Measurements from ENCODE around the gene LSM7. TPM values are rescaled to one million over a fixed set of nuclear protein-coding genes. Genes with fewer than 3 reads are reported as not detected.
A peak's percentile ranks its signal among the peaks of the same experiment; 100 is the strongest.
"Not testable (repeated sequence)": the region's sequence is repeated elsewhere in the genome, so short reads cannot be mapped to it uniquely, and the experiment has no call there.

Gene LSM7
- total RNA-seq, 3 donors from 2014 or later = 60.3 to 111 (median 93.1) TPM

DNA sequence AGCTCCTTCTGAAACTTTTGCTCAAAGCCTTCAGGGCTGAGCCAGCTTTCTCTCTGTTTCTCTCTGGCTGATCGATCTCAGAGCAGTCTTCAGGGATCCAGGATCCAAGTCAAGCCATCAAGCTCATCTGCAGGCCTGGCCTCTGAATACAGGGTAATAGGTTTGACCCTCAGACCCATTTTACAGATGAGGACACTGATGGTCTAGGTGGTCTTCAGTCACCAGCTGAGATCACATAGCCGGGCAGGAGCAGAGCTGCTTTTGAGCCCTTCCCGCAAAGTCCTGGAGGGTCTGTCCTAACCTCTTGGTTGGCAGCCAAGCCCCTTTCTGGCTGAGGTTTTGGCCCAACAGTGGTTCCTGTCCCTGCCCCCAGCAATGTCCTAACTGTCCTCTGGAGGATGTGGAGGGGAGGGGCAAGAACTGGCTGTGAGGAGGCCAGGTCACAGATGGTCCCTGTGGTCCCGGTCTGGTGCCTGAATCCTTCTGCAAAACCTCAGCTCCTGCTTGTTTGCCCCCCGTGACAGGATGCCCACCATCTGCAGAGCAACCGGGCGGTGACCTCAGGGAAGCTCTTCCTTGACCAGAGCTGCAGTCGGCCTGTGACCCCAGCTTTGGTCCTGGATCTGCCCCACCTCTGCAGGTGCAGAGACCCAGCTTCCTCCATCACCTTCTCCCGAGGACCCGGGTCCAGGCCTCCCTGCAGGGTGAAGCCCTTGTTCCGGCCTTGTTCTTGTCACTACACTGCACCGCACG lies 40.6 kb downstream of the LSM7 start:
- peaks cover 21% of the 10 kb centered on the region for H3K4me1 ChIP-seq (ENCODE audit: low read depth)
- no peak for TF ChIP-seq CTCF (IDR thresholded peaks at IDR 0.05)
- H3K9me3 ChIP-seq = no peaks in the 10 kb centered on the region
- DNase-seq (no peak), ATAC-seq (no peak)
- H3K36me3 ChIP-seq (ENCODE audit: low read depth) = no peaks in the 10 kb centered on the region
- no peak overlapping the region for H3K4me3 ChIP-seq
- intact Hi-C loops (cut with DNase I, micrococcal nuclease) = no loop called here

- peaks cover 20% of the 10 kb centered on the region for H3K4me1 ChIP-seq (ENCODE audit: low read depth)
- no peak overlapping the region for H3K4me3 ChIP-seq
- DNase-seq (no peak), ATAC-seq (no peak)
- no peaks in the 10 kb centered on the region for H3K9me3 ChIP-seq
- no peaks in the 10 kb centered on the region for H3K36me3 ChIP-seq (ENCODE audit: low read depth)
- TF ChIP-seq CTCF (IDR thresholded peaks at IDR 0.05) = no peak
- intact Hi-C loops (cut with DNase I, micrococcal nuclease) = no loop called here
Measured at GRCh38 chr19:2286402-2287140, 41.8 kb downstream of the LSM7 start.

DNA sequence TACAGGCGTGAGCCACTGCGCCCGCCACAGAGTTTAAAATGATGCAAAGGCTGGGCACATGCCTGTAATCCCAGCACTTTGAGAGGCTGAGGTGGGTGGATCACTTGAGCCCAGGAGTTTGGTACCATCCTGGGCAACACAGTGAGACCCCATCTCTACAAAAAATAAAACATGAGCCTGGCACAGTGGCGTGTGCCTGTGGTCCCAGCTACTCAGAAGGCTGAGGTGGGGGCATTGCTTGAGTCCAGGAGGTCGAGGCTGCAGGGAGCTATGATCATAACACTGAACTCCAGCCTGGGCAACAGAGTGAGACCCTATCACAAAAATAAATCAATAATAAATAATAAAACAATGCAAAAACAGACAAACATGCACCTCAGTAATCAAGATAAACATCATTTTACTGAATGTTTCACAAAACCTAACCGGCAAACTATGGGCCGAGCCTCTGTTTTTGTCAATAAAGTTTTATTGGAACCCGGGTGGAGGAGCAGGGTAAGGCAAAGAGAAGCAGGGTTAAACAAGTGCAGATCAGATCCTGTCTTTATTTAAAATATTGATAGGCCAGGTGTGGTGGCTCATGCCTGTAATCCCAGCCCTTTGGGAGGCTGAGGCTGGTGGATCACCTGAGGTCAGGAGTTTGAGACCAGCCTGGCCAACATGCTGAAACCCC lies 44.4 kb downstream of the LSM7 start:
- Histone ChIP-seq H3K4me3 (no peak overlapping the region), H3K4me1 (ENCODE audit: low read depth) (no peaks in the 10 kb centered on the region), H3K9me3 (no peaks in the 10 kb centered on the region), H3K36me3 (ENCODE audit: low read depth) (no peaks in the 10 kb centered on the region)
- TF ChIP-seq CTCF (IDR thresholded peaks at IDR 0.05) = no peak
- no peak for DNase-seq
- intact Hi-C loops (cut with DNase I, micrococcal nuclease) = no loop called here
- no peak for ATAC-seq

DNA sequence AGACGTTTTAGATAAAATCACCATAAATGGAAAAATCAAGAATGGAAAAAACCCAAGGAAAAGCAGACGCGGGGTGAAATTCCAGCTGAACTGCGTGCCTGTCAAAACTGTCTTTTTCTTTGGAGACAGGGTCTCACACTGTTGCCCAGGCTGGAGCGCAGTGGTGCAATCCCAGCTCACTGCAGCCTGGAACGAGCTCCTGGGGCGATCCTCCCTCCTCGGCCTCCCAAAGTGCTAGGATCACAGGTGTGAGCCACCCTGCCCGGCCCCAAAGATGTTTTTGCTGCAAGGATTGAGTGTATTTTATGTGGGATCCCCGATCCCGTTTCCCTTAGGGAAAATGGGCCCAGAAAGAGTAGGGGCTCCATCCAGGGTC lies 45.5 kb downstream of the LSM7 start:
- H3K36me3 ChIP-seq (ENCODE audit: low read depth) = no peaks in the 10 kb centered on the region
- no peak overlapping the region for H3K4me3 ChIP-seq
- no peaks in the 10 kb centered on the region for H3K9me3 ChIP-seq
- no peak for DNase-seq
- H3K4me1 ChIP-seq (ENCODE audit: low read depth) = peaks cover 4% of the 10 kb centered on the region
- no peak for ATAC-seq
- TF ChIP-seq CTCF (IDR thresholded peaks at IDR 0.05) = no peak
- intact Hi-C loops (cut with DNase I, micrococcal nuclease) = no loop called here

GRCh38 chr19:2282062-2282861 lies 46.1 kb downstream of the LSM7 start, which contains the start of gene PEAK3:
Gene PEAK3 (minus strand): TSS chr19:2282175. CDS start chr19:2280931, 1,244 bp downstream.
- peak; percentile 65 for ATAC-seq
- intact Hi-C loops (cut with DNase I, micrococcal nuclease) = no loop called here
- H3K36me3 ChIP-seq (ENCODE audit: low read depth) = no peaks in the 10 kb centered on the region
- no peak within 1 kb of the TSS for H3K4me3 ChIP-seq
- H3K4me1 ChIP-seq (ENCODE audit: low read depth) = peaks cover 4% of the 10 kb centered on the region
- DNase-seq = peak; percentile 66 to 90 (median 74)
- H3K9me3 ChIP-seq = no peaks in the 10 kb centered on the region
- no peak for TF ChIP-seq CTCF (IDR thresholded peaks at IDR 0.05)

DNA sequence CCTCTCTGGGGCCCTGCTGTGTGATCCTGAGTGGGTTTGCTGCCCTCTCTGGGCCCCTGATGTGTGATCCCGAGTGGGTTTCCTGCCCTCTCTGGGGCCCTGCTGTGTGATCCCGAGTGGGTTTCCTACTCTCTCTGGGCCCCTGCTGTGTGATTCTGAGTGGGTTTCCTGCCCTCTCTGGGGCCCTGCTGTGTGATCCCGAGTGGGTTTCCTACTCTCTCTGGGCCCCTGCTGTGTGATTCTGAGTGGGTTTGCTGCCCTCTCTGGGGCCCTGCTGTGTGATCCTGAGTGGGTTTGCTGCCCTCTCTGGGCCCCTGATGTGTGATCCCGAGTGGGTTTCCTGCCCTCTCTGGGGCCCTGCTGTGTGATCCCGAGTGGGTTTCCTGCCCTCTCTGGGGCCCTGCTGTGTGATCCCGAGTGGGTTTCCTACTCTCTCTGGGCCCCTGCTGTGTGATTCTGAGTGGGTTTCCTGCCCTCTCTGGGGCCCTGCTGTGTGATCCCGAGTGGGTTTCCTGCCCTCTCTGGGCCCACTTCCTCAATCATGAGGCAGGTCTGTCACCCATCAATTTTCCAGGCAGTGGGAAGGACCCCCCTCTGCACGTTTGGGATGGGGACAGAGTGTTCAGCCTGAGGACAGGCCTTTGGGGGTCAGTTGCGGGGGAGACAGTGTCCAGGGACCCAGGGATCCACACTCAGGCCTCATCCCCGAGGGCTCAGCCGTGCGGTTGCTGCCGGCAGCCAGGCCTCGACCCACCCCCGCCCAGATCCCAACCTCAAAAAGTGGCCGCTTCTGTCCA lies 46.9 kb downstream of the LSM7 start:
- peak; percentile 3 for ATAC-seq
- H3K4me3 ChIP-seq; H3K9me3 ChIP-seq; H3K4me1 ChIP-seq (ENCODE audit: low read depth); intact Hi-C loops (cut with DNase I, micrococcal nuclease); DNase-seq; H3K36me3 ChIP-seq (ENCODE audit: low read depth): not testable (repeated sequence)

Measured in mucosa of descending colon (tissue), 3 donors.